GM21367 (cell line): ENCODE results near the gene C11orf68.

Source experiments
- ATAC-seq: cut with Tn5 transposase; IDR thresholded peaks from one replicate; pipeline ENCODE4 v1.9.1; 2021; ENCODE audit not compliant: unreplicated experiment

The C11orf68 gene

GRCh38 chr11:65944767-65945166 is 25.9 kb upstream of the C11orf68 start:
- no peak for ATAC-seq

- no peak for ATAC-seq
Measured at GRCh38 chr11:65944191-65944590, 25.3 kb upstream of the C11orf68 start.

- ATAC-seq, result no peak
Measured at GRCh38 chr11:65942531-65942930, 23.7 kb upstream of the C11orf68 start.

GRCh38 chr11:65941720-65942310 is 23.0 kb upstream of the C11orf68 start:
- no peak for ATAC-seq

GRCh38 chr11:65937766-65938165 is 18.9 kb upstream of the C11orf68 start:
- no peak for ATAC-seq

GRCh38 chr11:65934014-65934413 is 15.2 kb upstream of the C11orf68 start:
- ATAC-seq, result no peak

GRCh38 chr11:65932558-65932919 is 13.7 kb upstream of the C11orf68 start:
- ATAC-seq, result no peak

- no peak for ATAC-seq
Measured at GRCh38 chr11:65931773-65932557, 13.1 kb upstream of the C11orf68 start.

- no peak for ATAC-seq
Measured at GRCh38 chr11:65928667-65929066, 9.8 kb upstream of the C11orf68 start.

- ATAC-seq, result no peak
Measured at GRCh38 chr11:65927904-65928397, 9.1 kb upstream of the C11orf68 start.

- ATAC-seq, result no peak
Measured at GRCh38 chr11:65925397-65925796, 6.5 kb upstream of the C11orf68 start.

- no peak for ATAC-seq
Measured at GRCh38 chr11:65922565-65922964, 3.7 kb upstream of the C11orf68 start.

GRCh38 chr11:65921876-65922275 is 3.0 kb upstream of the C11orf68 start:
- no peak for ATAC-seq

- ATAC-seq, result no peak
Measured at GRCh38 chr11:65921033-65921555, 2.2 kb upstream of the C11orf68 start.

- no peak for ATAC-seq
Measured at GRCh38 chr11:65920372-65920802, 1.5 kb upstream of the C11orf68 start.

- ATAC-seq, result peak; percentile 14
Measured at GRCh38 chr11:65919573-65920371, 910 bp upstream of the C11orf68 start.

- ATAC-seq, result peak; percentile 64
Measured at GRCh38 chr11:65919141-65919572, 295 bp upstream of the C11orf68 start, which contains the start of gene DRAP1. DRAP1 (plus strand) TSS chr11:65919426; CDS start chr11:65919502, 76 bp downstream.

- no peak for ATAC-seq
Measured at GRCh38 chr11:65917434-65918210, 1.2 kb downstream of the C11orf68 start.

- ATAC-seq, result no peak
Measured at GRCh38 chr11:65917077-65917433, 1.8 kb downstream of the C11orf68 start.

GRCh38 chr11:65916391-65916790 is 2.5 kb downstream of the C11orf68 start:
- no peak for ATAC-seq
